CD14-positive monocyte (primary cell): ENCODE results near the gene XPR1. TPM values are rescaled to one million over a fixed set of nuclear protein-coding genes. Genes with fewer than 3 reads are reported as not detected.

Experiments
- DNase-seq, 3 donors: peaks; one replicate each; pipeline ENCODE4 v3.0.0-alpha.2; 2011 to 2022
- H2AFZ ChIP-seq: 2 replicates; pipeline ENCODE4 v1.6.0; 2012; ENCODE audit warnings: mild to moderate bottlenecking, low read depth, low read length, inconsistent platforms; ENCODE audit not compliant: insufficient read depth, poor library complexity, severe bottlenecking
- H3K27ac ChIP-seq, 2 donors: 1 replicate in 1 of 2; 2 replicates in 1 of 2; pipeline ENCODE4 v1.5.1; 2012 to 2013; ENCODE audit warnings: low read length in 2 of 2, control low read depth in 1 of 2, inconsistent platforms in 1 of 2, low read depth in 1 of 2, mild to moderate bottlenecking in 1 of 2
- H3K27me3 ChIP-seq, 2 donors: one replicate each; pipeline versions ENCODE4 v1.6.0 to v1.6.1; 2011 to 2013; ENCODE audit warnings: low read length in 2 of 2; ENCODE audit not compliant: control insufficient read depth in 2 of 2, insufficient read depth in 2 of 2
- H3K36me3 ChIP-seq, 2 donors: replicated peaks in 1 of 2; 1 replicate in 1 of 2; 2 replicates in 1 of 2; pipeline versions ENCODE4 v1.5.1 to v1.6.1; 2012 to 2013; ENCODE audit warnings: low read length in 2 of 2, control low read depth in 1 of 2, inconsistent platforms in 1 of 2, mild to moderate bottlenecking in 1 of 2; ENCODE audit not compliant: insufficient read depth in 2 of 2, control insufficient read depth in 1 of 2
- H3K4me1 ChIP-seq, 2 donors: 1 replicate in 1 of 2; 2 replicates in 1 of 2; pipeline versions ENCODE4 v1.5.1 to v1.6.1; 2012 to 2013; ENCODE audit warnings: low read length in 2 of 2, control low read depth in 1 of 2, inconsistent platforms in 1 of 2, mild to moderate bottlenecking in 1 of 2, moderate library complexity in 1 of 2; ENCODE audit not compliant: insufficient read depth in 2 of 2, control insufficient read depth in 1 of 2
- H3K4me2 ChIP-seq: replicated peaks from 2 replicates; pipeline ENCODE3; 2012; ENCODE audit warnings: low read length, moderate library complexity, mild to moderate bottlenecking; ENCODE audit not compliant: poor library complexity, severe bottlenecking; ENCODE audit errors: extremely low read depth
- H3K4me3 ChIP-seq, 3 experiments: fragments of 200-600 bp in 1 of 3; sonication (generic) in 1 of 3; replicated peaks in 1 of 3; 1 replicate in 2 of 3; 2 replicates in 1 of 3; pipeline ENCODE4 v1.5.1; 2011 to 2013; ENCODE audit warnings: low read length in 3 of 3, mild to moderate bottlenecking in 3 of 3, control low read depth in 2 of 3, low read depth in 2 of 3, inconsistent platforms in 1 of 3, moderate library complexity in 1 of 3
- H3K79me2 ChIP-seq: 2 replicates; pipeline ENCODE4 v1.6.0; 2012; ENCODE audit warnings: mild to moderate bottlenecking, control low read depth, inconsistent platforms, low read length, moderate library complexity; ENCODE audit not compliant: insufficient read depth
- H3K9ac ChIP-seq: 2 replicates; pipeline ENCODE4 v1.6.0; 2017; ENCODE audit warnings: low read length, mild to moderate bottlenecking; ENCODE audit not compliant: insufficient read depth, poor library complexity, severe bottlenecking
- H3K9me3 ChIP-seq, 2 donors: replicated peaks in 1 of 2; 1 replicate in 1 of 2; 2 replicates in 1 of 2; pipeline versions ENCODE4 v1.5.1 to v1.6.1; 2012 to 2013; ENCODE audit warnings: low read length in 2 of 2, control low read depth in 1 of 2; ENCODE audit not compliant: control insufficient read depth in 1 of 2, insufficient read depth in 1 of 2
- H4K20me1 ChIP-seq: 2 replicates; pipeline ENCODE4 v1.6.0; 2012; ENCODE audit warnings: mild to moderate bottlenecking, low read length, control low read depth, moderate library complexity; ENCODE audit not compliant: insufficient read depth
- H3K27ac Mint-ChIP-seq, 7 donors: one replicate each; pipeline ENCODE4 v1.8.0; 2020; ENCODE audit warnings: mild to moderate bottlenecking in 7 of 7, mixed read lengths in 7 of 7, moderate library complexity in 6 of 7, inconsistent platforms in 2 of 7
- H3K27me3 Mint-ChIP-seq, 3 donors: one replicate each; pipeline ENCODE4 v1.8.0; 2021 to 2022; ENCODE audit warnings: low read depth in 3 of 3, mild to moderate bottlenecking in 3 of 3, mixed read lengths in 3 of 3, moderate library complexity in 3 of 3, inconsistent platforms in 1 of 3
- H3K36me3 Mint-ChIP-seq, 2 donors: one replicate each; pipeline ENCODE4 v1.8.0; 2020; ENCODE audit warnings: mixed read lengths in 2 of 2, inconsistent platforms in 1 of 2, mild to moderate bottlenecking in 1 of 2
- H3K4me1 Mint-ChIP-seq: one replicate; pipeline ENCODE4 v1.8.0; 2020; ENCODE audit warnings: mild to moderate bottlenecking, mixed read lengths
- H3K4me3 Mint-ChIP-seq, 2 donors: one replicate each; pipeline ENCODE4 v1.8.0; 2020; ENCODE audit warnings: mild to moderate bottlenecking in 2 of 2, mixed read lengths in 2 of 2, moderate library complexity in 1 of 2
- H3K9me3 Mint-ChIP-seq, 7 donors: one replicate each; pipeline ENCODE4 v1.8.0; 2020 to 2022; ENCODE audit warnings: mixed read lengths in 7 of 7, mild to moderate bottlenecking in 6 of 7, moderate library complexity in 6 of 7, inconsistent platforms in 2 of 7
- CTCF ChIP-seq: fragments of 200-600 bp; IDR thresholded peaks from one replicate; pipeline ENCODE4 v1.8.0; 2022; ENCODE audit warnings: antibody characterized with exemption, mild to moderate bottlenecking
- WGBS: methylation state at CpG from one replicate; pipeline ENCODE4 v1.1.5; 2013; ENCODE audit warnings: missing lambda C conversion rate; ENCODE audit not compliant: insufficient coverage; 5-methylcytosine and 5-hydroxymethylcytosine counted together
- intact Hi-C, 2 donors: fragments of 100-400 bp; cut with micrococcal nuclease; formaldehyde crosslinking; loops; one replicate each; pipeline versions ENCODE4 v1.15.0 to v1.15.1; 2023
- polyA plus RNA-seq, 3 donors: library from polyadenylated mRNA; depleted of rRNA in 1 of 3; unstranded in 2 of 3; stranded (reverse) in 1 of 3; fragments of 300-500 nt in 2 of 3; fragments of >200 nt in 1 of 3; fragmentation: Illumina TruSeq in 2 of 3; gene quantifications; 1 replicate in 2 of 3; 2 replicates in 1 of 3; pipeline ENCODE4 v1.2.3, GENCODE V29; 2012 to 2021

Gene XPR1
- polyA plus RNA-seq, 3 donors = 4.7 to 12.5 (median 8.7) TPM

- no peak for DNase-seq
- H3K4me2 ChIP-seq = no peak overlapping the region
- no peak overlapping the region for H3K9ac ChIP-seq
- 0% methylated on average over 1 of the region's 6 CpGs for WGBS
- Mint-ChIP-seq H3K27me3 (peaks cover 17 to 26% (median 25%) of the 10 kb centered on the region in 3 donors), H3K9me3 (peaks cover 0 to 8% (median 3%) of the 10 kb centered on the region in 7 donors), H3K4me3 (peak overlapping the region in 1 of 2 donors; percentile 3), H3K4me1 (peaks cover 25% of the 10 kb centered on the region), H3K36me3 (peaks cover 12 to 26% of the 10 kb centered on the region in 2 donors), H3K27ac (no peak overlapping the region)
- peaks cover 8 to 16% of the 10 kb centered on the region in 2 donors for H3K4me1 ChIP-seq
- H2AFZ ChIP-seq = no peak overlapping the region
- no peak overlapping the region for H3K4me3 ChIP-seq
- no peaks in the 10 kb centered on the region for H3K36me3 ChIP-seq
- no peak for TF ChIP-seq CTCF
- intact Hi-C loops = no loop called here
- H3K27me3 ChIP-seq = peaks cover 8 to 14% of the 10 kb centered on the region in 2 donors
- no peak overlapping the region for H3K27ac ChIP-seq
- no peaks in the 10 kb centered on the region for H3K9me3 ChIP-seq
- no peaks in the 10 kb centered on the region for H3K79me2 ChIP-seq
- H4K20me1 ChIP-seq = no peaks in the 10 kb centered on the region
Measured at GRCh38 chr1:180849031-180849775, 217.4 kb downstream of the XPR1 start.

GRCh38 chr1:180851995-180852887, 220.4 kb downstream of the XPR1 start:
- H3K4me1 ChIP-seq = peaks cover 12 to 22% of the 10 kb centered on the region in 2 donors
- Mint-ChIP-seq H3K9me3 (peaks cover 0 to 8% (median 3%) of the 10 kb centered on the region in 7 donors), H3K4me1 (peaks cover 41% of the 10 kb centered on the region), H3K36me3 (peaks cover 10 to 43% of the 10 kb centered on the region in 2 donors), H3K4me3 (peak overlapping the region in 1 of 2 donors; percentile 24), H3K27ac (peak overlapping the region in 1 of 7 donors; percentile 4), H3K27me3 (peaks cover 28 to 43% (median 41%) of the 10 kb centered on the region in 3 donors)
- no peaks in the 10 kb centered on the region for H3K36me3 ChIP-seq
- H3K4me2 ChIP-seq = no peak overlapping the region
- TF ChIP-seq CTCF = no peak
- no peaks in the 10 kb centered on the region for H3K9me3 ChIP-seq
- no peaks in the 10 kb centered on the region for H4K20me1 ChIP-seq
- no peaks in the 10 kb centered on the region for H3K79me2 ChIP-seq
- no peak overlapping the region for H2AFZ ChIP-seq
- H3K27ac ChIP-seq = no peak overlapping the region
- H3K27me3 ChIP-seq = peaks cover 16 to 28% of the 10 kb centered on the region in 2 donors
- H3K9ac ChIP-seq = no peak overlapping the region
- no CpG with 5 or more reads among the region's 8 CpGs for WGBS
- intact Hi-C loops = no loop called here
- DNase-seq = peak in 1 of 3 donors; percentile 17
- no peak overlapping the region for H3K4me3 ChIP-seq
